HG03520 (cell line): ENCODE measurements around the gene CCBE1.
"Not testable (repeated sequence)": the region's sequence is repeated elsewhere in the genome, so short reads cannot be mapped to it uniquely, and the experiment has no call there.

ENCODE experiments used
- ATAC-seq: cut with Tn5 transposase; IDR thresholded peaks from one replicate; pipeline ENCODE4 v1.9.1; 2021; ENCODE audit warnings: mild to moderate bottlenecking, moderate library complexity; ENCODE audit not compliant: unreplicated experiment

CCBE1 gene

GRCh38 chr18:59715966-59716369, 18.7 kb upstream of the CCBE1 start:
- no peak for ATAC-seq

GRCh38 chr18:59715445-59715844, 18.2 kb upstream of the CCBE1 start:
- no peak for ATAC-seq

- not testable (repeated sequence) for ATAC-seq
Observed at GRCh38 chr18:59714096-59714495, 16.9 kb upstream of the CCBE1 start.

- no peak for ATAC-seq
Observed at GRCh38 chr18:59712311-59712710, 15.1 kb upstream of the CCBE1 start.

- no peak for ATAC-seq
Observed at GRCh38 chr18:59708988-59709387, 11.8 kb upstream of the CCBE1 start.

- no peak for ATAC-seq
Observed at GRCh38 chr18:59707306-59707705, 10.1 kb upstream of the CCBE1 start.

GRCh38 chr18:59706499-59706898, 9.3 kb upstream of the CCBE1 start:
- no peak for ATAC-seq

- no peak for ATAC-seq
Observed at GRCh38 chr18:59705145-59705544, 7.9 kb upstream of the CCBE1 start.

GRCh38 chr18:59704146-59704545, 6.9 kb upstream of the CCBE1 start:
- no peak for ATAC-seq

- ATAC-seq, result no peak
Observed at GRCh38 chr18:59701272-59701671, 4.0 kb upstream of the CCBE1 start.

- ATAC-seq, result no peak
Observed at GRCh38 chr18:59700535-59700967, 3.3 kb upstream of the CCBE1 start.

GRCh38 chr18:59699750-59700534, 2.7 kb upstream of the CCBE1 start:
- ATAC-seq, result no peak

GRCh38 chr18:59699061-59699460, 1.8 kb upstream of the CCBE1 start:
- ATAC-seq, result no peak

GRCh38 chr18:59696311-59697235, 650 bp downstream of the CCBE1 start:
- no peak for ATAC-seq

GRCh38 chr18:59695551-59695950, 1.7 kb downstream of the CCBE1 start:
- no peak for ATAC-seq

GRCh38 chr18:59694824-59695223, 2.4 kb downstream of the CCBE1 start:
- ATAC-seq, result no peak

GRCh38 chr18:59691996-59692395, 5.2 kb downstream of the CCBE1 start:
- no peak for ATAC-seq

- ATAC-seq, result no peak
Observed at GRCh38 chr18:59690996-59691395, 6.2 kb downstream of the CCBE1 start.

- ATAC-seq, result no peak
Observed at GRCh38 chr18:59690186-59690982, 6.8 kb downstream of the CCBE1 start.

GRCh38 chr18:59689756-59690155, 7.5 kb downstream of the CCBE1 start:
- ATAC-seq, result no peak

GRCh38 chr18:59686260-59686659, 11.0 kb downstream of the CCBE1 start:
- ATAC-seq, result no peak
